ENCODE measurements around the gene GAPVD1. TPM values are rescaled to one million over a fixed set of nuclear protein-coding genes. Genes with fewer than 3 reads are reported as not detected.
"Not testable (repeated sequence)": the region's sequence is repeated elsewhere in the genome, so short reads cannot be mapped to it uniquely, and the experiment has no call there.

GAPVD1 gene
- total and polyA plus RNA-seq, 2 of the 8 experiments (the other 6 are each of a cell fraction or from before 2014, with no cell fraction given) = 5.5 to 40.5 TPM

DNA sequence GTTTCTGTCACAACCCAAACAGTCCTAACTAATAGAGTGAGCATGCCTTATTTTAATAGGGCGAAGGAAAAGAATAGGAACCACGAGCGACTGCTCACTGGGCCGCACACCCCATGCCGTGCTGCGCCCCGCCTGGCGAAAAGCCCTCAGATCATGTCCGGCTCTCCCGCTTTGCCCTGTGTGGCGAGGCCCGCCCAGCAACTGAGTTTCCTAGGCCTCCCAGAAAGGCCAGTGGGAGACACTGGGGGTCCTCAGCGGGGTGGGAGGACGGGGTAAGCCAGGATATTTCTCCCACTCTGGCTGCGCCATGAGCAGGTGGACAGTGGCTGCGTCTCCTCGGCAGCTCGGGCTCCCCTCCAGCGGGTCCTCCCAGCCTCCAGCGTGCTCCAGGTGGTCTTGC, 138.0 kb downstream of the GAPVD1 start (continued):
- TF ChIP-seq, protein P1, sequence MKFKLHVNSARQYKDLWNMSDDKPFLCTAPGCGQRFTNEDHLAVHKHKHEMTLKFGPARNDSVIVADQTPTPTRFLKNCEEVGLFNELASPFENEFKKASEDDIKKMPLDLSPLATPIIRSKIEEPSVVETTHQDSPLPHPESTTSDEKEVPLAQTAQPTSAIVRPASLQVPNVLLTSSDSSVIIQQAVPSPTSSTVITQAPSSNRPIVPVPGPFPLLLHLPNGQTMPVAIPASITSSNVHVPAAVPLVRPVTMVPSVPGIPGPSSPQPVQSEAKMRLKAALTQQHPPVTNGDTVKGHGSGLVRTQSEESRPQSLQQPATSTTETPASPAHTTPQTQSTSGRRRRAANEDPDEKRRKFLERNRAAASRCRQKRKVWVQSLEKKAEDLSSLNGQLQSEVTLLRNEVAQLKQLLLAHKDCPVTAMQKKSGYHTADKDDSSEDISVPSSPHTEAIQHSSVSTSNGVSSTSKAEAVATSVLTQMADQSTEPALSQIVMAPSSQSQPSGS (IDR thresholded peaks at IDR 0.05; ENCODE audit: low read length) = no peak
- TF ChIP-seq, protein P2, sequence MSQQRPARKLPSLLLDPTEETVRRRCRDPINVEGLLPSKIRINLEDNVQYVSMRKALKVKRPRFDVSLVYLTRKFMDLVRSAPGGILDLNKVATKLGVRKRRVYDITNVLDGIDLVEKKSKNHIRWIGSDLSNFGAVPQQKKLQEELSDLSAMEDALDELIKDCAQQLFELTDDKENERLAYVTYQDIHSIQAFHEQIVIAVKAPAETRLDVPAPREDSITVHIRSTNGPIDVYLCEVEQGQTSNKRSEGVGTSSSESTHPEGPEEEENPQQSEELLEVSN (IDR thresholded peaks at IDR 0.05) = no peak

DNA sequence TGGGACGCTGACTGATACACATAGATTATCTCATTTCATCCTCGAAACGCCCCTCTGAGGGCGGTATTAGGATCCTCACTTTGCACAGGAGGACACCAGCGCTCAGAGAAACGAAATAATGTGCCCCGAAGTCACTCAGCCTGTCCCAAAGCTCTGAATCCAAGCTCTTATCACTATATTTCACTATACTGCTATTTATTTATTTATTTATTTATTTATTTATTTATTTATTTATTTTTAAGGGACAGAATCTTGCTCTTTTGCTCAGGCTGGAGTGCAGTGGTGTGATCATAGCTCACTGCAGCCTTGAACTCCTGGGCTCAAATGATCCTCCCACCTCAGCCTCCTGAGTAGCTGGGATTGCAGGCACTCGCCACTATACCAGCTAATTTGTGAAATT, 138.6 kb downstream of the GAPVD1 start:
- H3K4me2 ChIP-seq (ENCODE audit: insufficient read depth in 1 of 2, low read depth in 2 of 2, low read length in 2 of 2); H3K18ac ChIP-seq (ENCODE audit: extremely low read depth, low read length); H3K27me3 ChIP-seq (replicated peaks in 1 of 4; ENCODE audit: control insufficient read depth in 3 of 4, extremely low read depth in 1 of 4, insufficient read depth in 3 of 4, low read length in 3 of 4); H3K9ac ChIP-seq (replicated peaks in 1 of 4; ENCODE audit: extremely low read depth in 1 of 4, low read depth in 3 of 4, low read length in 3 of 4); H2AFZ ChIP-seq (ENCODE audit: low read length); H3K4ac ChIP-seq (replicated peaks; ENCODE audit: insufficient read length, low read depth, low read length); H2BK15ac ChIP-seq (ENCODE audit: low read length); H2AK5ac ChIP-seq (ENCODE audit: low read depth, low read length); DNase-seq (ENCODE audit: low read depth in 1 of 2, low spot score in 2 of 2); H4K91ac ChIP-seq (replicated peaks; ENCODE audit: insufficient read length, low read length); H3K23ac ChIP-seq (ENCODE audit: insufficient read length); H3K9me3 ChIP-seq (ENCODE audit: insufficient read depth in 2 of 2, low read depth in 1 of 2, low read length in 1 of 2); H3K4me3 ChIP-seq (ENCODE audit: extremely low read depth in 1 of 4, insufficient read depth in 2 of 4, low read depth in 3 of 4, low read length in 4 of 4); FAIRE-seq; H4K8ac ChIP-seq (ENCODE audit: extremely low read depth, insufficient read depth, low read length); H3K79me1 ChIP-seq (ENCODE audit: low read depth, low read length); H2BK12ac ChIP-seq (ENCODE audit: low read depth, low read length); H2BK120ac ChIP-seq (replicated peaks; ENCODE audit: low read depth, low read length); H3K27ac ChIP-seq (ENCODE audit: low read depth, low read length); H3K56ac ChIP-seq (replicated peaks; ENCODE audit: insufficient read length, low read depth, low read length); H2BK20ac ChIP-seq (ENCODE audit: low read length); H3K4me1 ChIP-seq (replicated peaks in 1 of 4; ENCODE audit: control insufficient read depth in 3 of 4, insufficient read depth in 4 of 4, low read length in 3 of 4); H3K36me3 ChIP-seq (ENCODE audit: control insufficient read depth in 2 of 4, insufficient read depth in 4 of 4, low read length in 3 of 4); H3K14ac ChIP-seq (ENCODE audit: insufficient read length); H3K79me2 ChIP-seq (ENCODE audit: control insufficient read depth in 1 of 2, insufficient read depth in 2 of 2, low read length in 2 of 2); H4K20me1 ChIP-seq (replicated peaks in 1 of 2; ENCODE audit: control insufficient read depth in 1 of 2, insufficient read depth in 2 of 2, low read length in 2 of 2); H2BK5ac ChIP-seq (ENCODE audit: low read depth, low read length); H4K5ac ChIP-seq (ENCODE audit: insufficient read length, low read depth, low read length); H3K23me2 ChIP-seq (ENCODE audit: low read depth, low read length): not testable (repeated sequence)
- ChIA-PET CTCF (ENCODE audit: partially characterized antibody) (interaction anchor here (1.2 kb wide), 1 partner anchor 10 kb away, joined by 3 read pairs; no protein-coding TSS in a partner anchor), POLR2A (ENCODE audit: partially characterized antibody) (interaction anchor here (0.7 kb wide), 1 partner anchor 14 kb away, joined by 3 read pairs; no protein-coding TSS in a partner anchor)
- WGBS, 2 experiments (ENCODE audit: extremely low coverage in 1 of 2, insufficient coverage in 1 of 2, insufficient read length in 1 of 2, insufficient replicate concordance in 2 of 2, low coverage in 1 of 2, low lambda C conversion rate in 2 of 2, missing lambda C conversion rate in 1 of 2) = 89% methylated on average over 8 of the region's 8 CpGs; no CpG with 5 or more reads in 1 of the 2 experiments
